HFFc6 (cell line): Measurements from ENCODE around the gene ARAP3. TPM values are rescaled to one million over a fixed set of nuclear protein-coding genes. Genes with fewer than 3 reads are reported as not detected.
A peak's percentile ranks its signal among the peaks of the same experiment; 100 is the strongest.

Experiments used
- DNase-seq: peaks from one replicate; pipeline ENCODE4 v3.0.0-alpha.2; 2018
- H3K27ac Mint-ChIP-seq: 2 replicates; pipeline ENCODE4 v1.8.0; 2020; ENCODE audit warnings: mild to moderate bottlenecking, mixed read lengths
- H3K27me3 Mint-ChIP-seq: 2 replicates; pipeline ENCODE4 v1.8.0; 2021; ENCODE audit warnings: mild to moderate bottlenecking, moderate library complexity, mixed read lengths; ENCODE audit not compliant: insufficient read depth
- H3K36me3 Mint-ChIP-seq: 2 replicates; pipeline ENCODE4 v1.8.0; 2021; ENCODE audit warnings: low read depth, mixed read lengths
- H3K4me1 Mint-ChIP-seq: 2 replicates; pipeline ENCODE4 v1.8.0; 2020; ENCODE audit warnings: low read depth, mixed read lengths
- H3K4me3 Mint-ChIP-seq: 2 replicates; pipeline ENCODE4 v1.8.0; 2020; ENCODE audit warnings: mild to moderate bottlenecking, moderate library complexity, mixed read lengths
- H3K9me3 Mint-ChIP-seq: 2 replicates; pipeline ENCODE4 v1.8.0; 2020; ENCODE audit warnings: mild to moderate bottlenecking, mixed read lengths
- CTCF ChIP-seq: fragments of 200-600 bp; sonication (generic); IDR thresholded peaks from 2 replicates; pipeline ENCODE4 v1.5.0; 2021; ENCODE audit warnings: antibody characterized with exemption, mild to moderate bottlenecking
- total RNA-seq, 6 experiments: library from RNA; stranded (reverse); fragmentation: NEBNext Ultra II Directional; extraction: Animal tissue kit (Norgen Biotek cat#: 25700); gene quantifications; 2 replicates in 1 of 6; 3 replicates in 5 of 6; pipeline ENCODE4 v1.2.3, GENCODE V29; 2021

ARAP3 gene
- total RNA-seq, 6 experiments from 2014 or later, result 9.0 to 14.7 (median 13.2) TPM

- Mint-ChIP-seq H3K9me3 (no peaks in the 10 kb centered on the region), H3K27ac (no peak overlapping the region), H3K4me3 (no peak overlapping the region), H3K27me3 (no peaks in the 10 kb centered on the region; the same call in 1 of the 2 replicates), H3K36me3 (peaks cover 28% of the 10 kb centered on the region), H3K4me1 (peaks cover 25% of the 10 kb centered on the region)
- no peak for TF ChIP-seq CTCF
- no peak for DNase-seq
These were observed 36.0 kb downstream of the ARAP3 start for GRCh38 chr5:141646026-141646425.

- peak; percentile 79 for DNase-seq
- H3K4me3 Mint-ChIP-seq, result no peak overlapping the region
- H3K27ac Mint-ChIP-seq, result peak overlapping the region; percentile 17; the same call in 1 of the 2 replicates
- H3K4me1 Mint-ChIP-seq, result peaks cover 26% of the 10 kb centered on the region
- no peaks in the 10 kb centered on the region for H3K9me3 Mint-ChIP-seq
- peak; percentile 76 for TF ChIP-seq CTCF
- no peaks in the 10 kb centered on the region for H3K27me3 Mint-ChIP-seq
- H3K36me3 Mint-ChIP-seq, result peaks cover 24% of the 10 kb centered on the region
These were observed 40.3 kb downstream of the ARAP3 start for GRCh38 chr5:141641634-141642267.

GRCh38 chr5:141640698-141641097 is 41.3 kb downstream of the ARAP3 start:
- H3K27me3 Mint-ChIP-seq, result no peaks in the 10 kb centered on the region
- peaks cover 21% of the 10 kb centered on the region for H3K36me3 Mint-ChIP-seq
- H3K27ac Mint-ChIP-seq, result no peak overlapping the region
- no peak for TF ChIP-seq CTCF
- H3K9me3 Mint-ChIP-seq, result no peaks in the 10 kb centered on the region
- peaks cover 32% of the 10 kb centered on the region for H3K4me1 Mint-ChIP-seq
- no peak for DNase-seq
- no peak overlapping the region for H3K4me3 Mint-ChIP-seq

- DNase-seq, result no peak
- Mint-ChIP-seq H3K4me3 (no peak overlapping the region), H3K27me3 (no peaks in the 10 kb centered on the region), H3K36me3 (peaks cover 22% of the 10 kb centered on the region), H3K27ac (no peak overlapping the region), H3K4me1 (peaks cover 38% of the 10 kb centered on the region), H3K9me3 (no peaks in the 10 kb centered on the region)
- no peak for TF ChIP-seq CTCF
These were observed 42.0 kb downstream of the ARAP3 start for GRCh38 chr5:141640051-141640415.

GRCh38 chr5:141639357-141640050 is 42.5 kb downstream of the ARAP3 start:
- Mint-ChIP-seq H3K27ac (no peak overlapping the region), H3K4me3 (no peak overlapping the region), H3K4me1 (peaks cover 43% of the 10 kb centered on the region), H3K36me3 (peaks cover 21% of the 10 kb centered on the region), H3K27me3 (no peaks in the 10 kb centered on the region), H3K9me3 (no peaks in the 10 kb centered on the region)
- TF ChIP-seq CTCF, result no peak
- DNase-seq, result no peak
